Small intestine (tissue), 7 donors: ENCODE measurements around the gene RER1. TPM values are rescaled to one million over a fixed set of nuclear protein-coding genes. Genes with fewer than 3 reads are reported as not detected.

Experiments
- DNase-seq, 2 donors: peaks; one replicate each; pipeline versions ENCODE4 v3.0.0 to v3.0.0-alpha.2; 2013
- FAIRE-seq: peaks from 2 replicates; lab custom pipeline; 2012; peaks lifted over from hg19 to GRCh38; lab: Jason Lieb, UNC
- H3K27ac ChIP-seq, 3 donors: one replicate each; pipeline ENCODE4 v1.5.1; 2013; ENCODE audit warnings: low read length in 2 of 3, mild to moderate bottlenecking in 2 of 3, control low read depth in 1 of 3, inconsistent platforms in 1 of 3, low read depth in 1 of 3, moderate library complexity in 1 of 3
- H3K27me3 ChIP-seq, 3 donors: one replicate each; pipeline ENCODE4 v1.6.1; 2013; ENCODE audit warnings: low read length in 3 of 3, inconsistent platforms in 1 of 3; ENCODE audit not compliant: control insufficient read depth in 3 of 3, insufficient read depth in 3 of 3
- H3K36me3 ChIP-seq, 3 donors: one replicate each; pipeline ENCODE4 v1.6.1; 2013; ENCODE audit warnings: low read length in 3 of 3, inconsistent platforms in 1 of 3, low read depth in 1 of 3, mild to moderate bottlenecking in 1 of 3, moderate library complexity in 1 of 3; ENCODE audit not compliant: control insufficient read depth in 3 of 3, insufficient read depth in 2 of 3
- H3K4me1 ChIP-seq, 3 donors: one replicate each; pipeline ENCODE4 v1.6.1; 2013; ENCODE audit warnings: low read length in 2 of 3, inconsistent platforms in 1 of 3, low read depth in 1 of 3, mild to moderate bottlenecking in 1 of 3, moderate library complexity in 1 of 3; ENCODE audit not compliant: control insufficient read depth in 3 of 3, insufficient read depth in 2 of 3
- H3K4me3 ChIP-seq, 3 donors: one replicate each; pipeline ENCODE4 v1.5.1; 2013; ENCODE audit warnings: low read length in 3 of 3, control low read depth in 1 of 3, inconsistent platforms in 1 of 3, low read depth in 1 of 3, mild to moderate bottlenecking in 1 of 3, moderate library complexity in 1 of 3
- H3K9me3 ChIP-seq, 2 donors: one replicate each; pipeline ENCODE4 v1.6.1; 2013; ENCODE audit warnings: low read depth in 1 of 2, low read length in 1 of 2; ENCODE audit not compliant: control insufficient read depth in 2 of 2, insufficient read depth in 1 of 2
- WGBS, 3 donors: extraction: QIAGEN DNeasy Blood & Tissue Kit; methylation state at CpG; one replicate each; pipeline ENCODE4 v1.1.7; 2013; 5-methylcytosine and 5-hydroxymethylcytosine counted together
- polyA plus RNA-seq, 4 donors: library from polyadenylated mRNA; stranded (reverse) in 3 of 4; unstranded in 1 of 4; fragments of 200-250 nt in 3 of 4; fragments of 120-200 nt in 1 of 4; gene quantifications; one replicate each; pipeline versions ENCODE4 v1.2.1 to v1.2.3, GENCODE V29; 2013
- donor health status: healthy with polysubstance abuse.
- donor health status: control.
- donor health status: control.
- donor health status: Bipolar disorder and iron deficiency.
- donor health status: healthy.

The RER1 gene
- polyA plus RNA-seq, 4 donors, result 70.0 to 140 (median 88.7) TPM

DNA sequence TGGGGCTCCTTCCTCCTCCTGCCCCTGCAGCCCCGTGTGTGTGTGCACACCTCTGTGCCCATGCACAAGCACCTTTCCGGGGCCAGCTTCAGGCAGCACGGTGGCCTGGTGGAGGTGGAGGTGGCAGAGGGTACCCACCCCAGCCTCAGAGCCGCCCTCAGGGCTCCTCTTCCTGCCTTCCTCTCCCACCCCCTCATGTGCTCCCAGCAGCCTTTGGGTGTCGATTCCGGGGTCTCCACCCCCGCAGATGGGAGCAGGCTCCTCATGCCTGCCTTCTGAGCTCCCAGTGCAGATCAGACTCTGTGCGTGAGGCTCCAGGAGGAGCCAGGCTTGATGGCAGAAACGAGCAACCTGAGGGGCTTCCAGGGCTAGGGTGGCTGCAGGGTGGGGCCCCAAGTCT is 55.2 kb downstream of the RER1 start:
- 45 to 55% (median 48%) methylated on average over 8 to 9 of the region's 9 CpGs for WGBS, 3 donors
- H3K4me3 ChIP-seq, result no peak overlapping the region
- DNase-seq (no peak), FAIRE-seq (no peak)
- no peaks in the 10 kb centered on the region for H3K4me1 ChIP-seq
- H3K36me3 ChIP-seq, result no peaks in the 10 kb centered on the region
- peaks cover 16 to 57% (median 23%) of the 10 kb centered on the region in 3 donors for H3K27me3 ChIP-seq
- H3K27ac ChIP-seq, result no peak overlapping the region
- no peaks in the 10 kb centered on the region for H3K9me3 ChIP-seq

DNA sequence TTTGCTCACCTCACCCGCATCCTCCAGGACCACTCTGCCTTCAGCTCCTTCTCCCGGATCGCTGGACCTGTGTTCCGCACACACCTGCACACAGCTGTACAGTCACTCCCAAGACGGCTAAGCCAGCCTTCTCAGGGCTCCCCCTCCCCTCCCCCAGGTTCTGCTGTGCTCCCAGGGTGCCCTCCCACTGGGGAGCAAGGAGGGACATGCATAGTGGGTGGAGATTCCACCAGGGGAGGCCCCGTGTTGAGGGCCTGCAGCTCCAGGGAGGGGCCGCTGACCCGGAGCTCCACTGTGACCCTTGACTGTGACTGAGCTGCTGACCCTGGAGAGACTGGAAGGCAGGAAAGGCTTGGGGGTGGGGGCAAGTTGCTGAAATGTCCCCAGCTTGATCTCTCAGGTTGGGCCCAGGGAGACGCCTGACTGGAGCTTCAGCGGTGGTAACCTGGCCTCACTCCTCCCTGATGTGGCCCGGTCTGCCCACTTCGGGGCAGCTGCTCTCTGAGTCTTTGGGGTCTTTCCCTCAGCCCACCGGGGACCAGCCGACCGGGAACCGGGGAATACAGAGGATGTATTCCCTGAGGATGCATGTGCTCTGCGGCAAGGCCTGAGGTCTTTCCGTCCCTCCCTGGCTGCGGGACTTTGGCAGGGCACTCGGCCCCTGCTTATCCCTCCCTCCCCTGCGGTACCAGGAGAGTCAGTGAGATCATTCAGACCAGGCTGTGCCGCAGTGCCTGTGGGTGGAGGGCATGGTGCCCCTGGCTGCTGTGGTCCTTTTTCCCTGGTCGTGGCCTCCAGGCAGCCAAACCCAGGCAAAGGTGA is 55.8 kb downstream of the RER1 start:
- 51 to 63% (median 59%) methylated on average over 23 of the region's 23 CpGs for WGBS, 3 donors
- no peak overlapping the region for H3K27ac ChIP-seq
- no peaks in the 10 kb centered on the region for H3K36me3 ChIP-seq
- no peaks in the 10 kb centered on the region for H3K9me3 ChIP-seq
- no peak for FAIRE-seq
- H3K4me1 ChIP-seq, result no peaks in the 10 kb centered on the region
- no peak overlapping the region for H3K4me3 ChIP-seq
- H3K27me3 ChIP-seq, result peaks cover 14 to 58% (median 23%) of the 10 kb centered on the region in 3 donors
- DNase-seq, result no peak

DNA sequence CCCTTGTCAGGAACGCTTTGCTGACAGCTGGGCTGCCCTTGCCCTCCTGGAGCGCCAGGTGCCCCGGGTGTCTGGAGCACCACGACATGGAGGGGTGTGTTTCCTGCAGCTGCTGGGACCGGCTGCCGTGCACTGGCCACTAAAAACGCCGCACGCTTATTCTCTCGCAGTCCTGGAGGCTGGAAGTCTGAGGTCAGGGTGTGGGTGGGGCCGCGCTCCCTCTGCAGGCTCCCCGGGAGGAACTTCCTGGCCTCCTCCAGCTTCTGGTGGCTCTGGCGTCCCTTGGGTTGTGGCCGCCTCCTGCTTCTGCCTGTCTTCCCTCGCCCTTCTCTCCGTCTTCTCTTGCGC is 56.4 kb downstream of the RER1 start:
- FAIRE-seq (no peak), DNase-seq (no peak)
- no peak overlapping the region for H3K27ac ChIP-seq
- H3K9me3 ChIP-seq, result no peaks in the 10 kb centered on the region
- peaks cover 10 to 54% (median 23%) of the 10 kb centered on the region in 3 donors for H3K27me3 ChIP-seq
- H3K4me3 ChIP-seq, result no peak overlapping the region
- no peaks in the 10 kb centered on the region for H3K4me1 ChIP-seq
- no peaks in the 10 kb centered on the region for H3K36me3 ChIP-seq
- 32 to 47% (median 33%) methylated on average over 17 to 18 of the region's 18 CpGs for WGBS, 3 donors

DNA sequence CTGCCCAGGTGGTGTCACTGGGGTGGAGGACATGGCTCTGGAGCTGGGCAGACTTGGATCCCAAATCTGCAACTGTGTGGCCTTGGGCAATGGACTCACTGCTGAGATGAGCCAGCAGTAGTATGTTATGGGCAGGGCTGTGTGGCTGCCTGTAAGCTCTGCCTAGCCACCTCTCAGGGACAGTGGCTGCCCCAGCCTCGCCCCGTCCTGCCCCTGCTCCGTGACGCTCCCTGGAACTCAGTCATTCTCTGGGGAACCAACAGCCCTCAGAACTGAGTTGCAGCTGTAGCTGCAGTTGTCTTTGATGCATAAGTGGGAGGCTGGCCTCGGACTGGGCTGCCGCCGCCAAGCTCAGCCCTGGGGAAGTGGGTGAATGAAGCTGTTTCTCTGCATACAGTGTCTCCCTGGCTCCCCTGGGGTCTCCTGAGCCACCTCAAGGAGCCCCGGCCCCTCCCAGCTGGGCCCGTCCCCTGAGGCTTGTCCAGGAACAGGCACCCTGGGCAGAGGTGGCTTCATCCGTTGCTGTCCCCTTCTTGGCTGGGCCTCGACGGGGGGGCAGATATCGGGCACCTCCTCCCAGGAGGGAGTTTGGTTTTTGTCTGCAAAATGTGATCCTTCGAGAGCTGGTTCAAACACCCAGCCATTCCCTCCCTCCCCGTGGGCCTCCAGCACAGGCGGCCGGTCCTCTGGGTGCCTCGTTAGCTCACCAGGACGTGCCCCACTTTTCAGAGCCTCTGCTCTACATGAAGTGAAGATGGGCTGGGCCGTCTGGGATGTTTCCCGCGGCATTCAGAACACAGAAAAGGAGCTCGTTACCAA is 58.2 kb downstream of the RER1 start:
- DNase-seq (no peak), FAIRE-seq (no peak)
- Histone ChIP-seq H3K27ac (no peak overlapping the region), H3K27me3 (peaks cover 5 to 42% (median 10%) of the 10 kb centered on the region in 3 donors), H3K4me1 (no peaks in the 10 kb centered on the region), H3K9me3 (no peaks in the 10 kb centered on the region), H3K36me3 (no peaks in the 10 kb centered on the region), H3K4me3 (no peak overlapping the region)
- WGBS, 3 donors, result 58 to 73% (median 72%) methylated on average over 23 of the region's 23 CpGs

DNA sequence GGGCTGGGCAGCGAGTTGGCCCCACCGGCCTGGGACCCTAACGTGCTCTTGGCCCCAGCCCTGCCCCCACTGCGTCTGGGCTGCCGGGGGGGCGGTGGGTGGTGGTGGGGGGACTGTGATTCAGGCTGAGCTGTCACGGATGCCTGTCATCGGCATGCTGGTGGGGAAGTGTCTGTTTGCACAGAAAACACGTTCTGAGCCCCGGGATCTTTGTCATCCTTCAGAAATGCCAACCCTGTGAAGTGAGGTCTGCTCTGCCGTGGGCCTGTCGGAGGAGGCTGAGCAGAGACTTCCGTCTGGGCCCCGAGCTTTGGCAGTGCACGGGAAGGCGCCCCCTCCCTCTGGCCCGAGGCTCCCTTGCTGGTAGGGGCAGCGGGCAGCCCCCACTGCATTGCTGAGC is 60.1 kb downstream of the RER1 start:
- FAIRE-seq, result no peak
- no peak for DNase-seq
- no peak overlapping the region for H3K27ac ChIP-seq
- peaks cover 0 to 26% (median 7%) of the 10 kb centered on the region in 3 donors for H3K27me3 ChIP-seq
- no peaks in the 10 kb centered on the region for H3K36me3 ChIP-seq
- no peak overlapping the region for H3K4me3 ChIP-seq
- H3K9me3 ChIP-seq, result no peaks in the 10 kb centered on the region
- 32 to 38% (median 36%) methylated on average over 18 of the region's 18 CpGs for WGBS, 3 donors
- H3K4me1 ChIP-seq, result no peaks in the 10 kb centered on the region

DNA sequence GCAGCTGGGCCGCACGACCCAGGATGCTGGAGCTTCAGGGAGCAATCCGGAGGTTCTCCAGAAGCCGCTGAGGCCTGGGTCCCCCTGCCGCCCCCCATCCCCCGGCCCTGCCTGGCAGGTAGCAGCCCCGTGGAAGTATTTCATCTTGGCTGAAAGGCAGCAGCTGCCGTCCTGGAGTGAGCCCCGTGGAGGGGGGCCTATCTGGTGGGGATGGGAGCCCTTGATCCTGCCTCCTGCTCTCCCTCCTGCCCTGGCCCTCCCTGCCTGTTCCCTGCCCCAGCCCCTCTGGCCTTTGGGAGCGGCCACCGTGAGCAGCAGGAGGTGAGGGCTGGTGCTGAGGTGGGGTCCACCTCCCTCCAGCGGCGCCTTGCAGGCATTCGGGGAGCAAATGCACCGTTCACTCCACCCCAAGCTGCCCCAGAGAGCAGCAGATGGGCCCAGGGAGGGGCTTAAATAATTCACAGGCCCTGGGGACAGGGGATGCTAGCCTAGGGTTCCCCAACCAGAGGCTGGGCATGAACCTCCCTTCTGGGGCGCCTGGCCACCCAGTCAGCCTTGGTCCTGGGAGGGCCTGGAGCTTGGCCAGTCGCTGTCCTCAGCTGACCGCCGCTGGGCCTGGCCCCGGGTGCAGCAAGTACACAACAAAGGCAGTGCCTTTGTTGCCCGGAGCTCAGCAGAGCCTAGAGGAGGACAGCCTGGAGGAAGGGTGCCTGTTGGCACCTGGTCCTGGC is 60.7 kb downstream of the RER1 start:
- peaks cover 0 to 20% (median 7%) of the 10 kb centered on the region in 3 donors for H3K27me3 ChIP-seq
- WGBS, 3 donors, result 55 to 58% (median 57%) methylated on average over 19 to 21 of the region's 21 CpGs
- FAIRE-seq, result no peak
- no peak overlapping the region for H3K27ac ChIP-seq
- no peak overlapping the region for H3K4me3 ChIP-seq
- no peak for DNase-seq
- H3K4me1 ChIP-seq, result no peaks in the 10 kb centered on the region
- no peaks in the 10 kb centered on the region for H3K9me3 ChIP-seq
- no peaks in the 10 kb centered on the region for H3K36me3 ChIP-seq

DNA sequence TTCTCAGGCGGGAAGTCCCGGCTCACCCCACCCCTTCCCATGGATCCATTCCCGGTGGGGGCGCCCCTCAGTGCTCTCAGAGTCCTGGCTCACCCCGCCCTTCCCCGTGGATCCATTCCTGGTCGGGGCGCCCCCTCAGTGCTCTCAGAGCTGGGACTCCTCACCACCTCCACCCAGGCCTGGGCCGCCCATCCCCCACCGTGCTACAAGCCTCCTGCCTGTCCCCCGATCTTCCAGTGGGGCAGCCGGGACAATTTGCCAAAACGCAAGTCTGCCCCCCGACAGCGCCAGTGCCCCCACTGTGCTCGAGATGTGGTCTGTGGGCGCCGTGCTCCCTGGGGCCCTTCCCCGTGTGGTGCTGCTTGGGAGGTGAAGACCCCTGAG is 61.3 kb downstream of the RER1 start:
- Histone ChIP-seq H3K4me3 (no peak overlapping the region), H3K9me3 (no peaks in the 10 kb centered on the region), H3K27me3 (peaks cover 0 to 15% (median 5%) of the 10 kb centered on the region in 3 donors), H3K36me3 (no peaks in the 10 kb centered on the region), H3K27ac (no peak overlapping the region), H3K4me1 (no peaks in the 10 kb centered on the region)
- 74 to 77% (median 74%) methylated on average over 18 to 19 of the region's 19 CpGs for WGBS, 3 donors
- DNase-seq (no peak), FAIRE-seq (no peak)

DNA sequence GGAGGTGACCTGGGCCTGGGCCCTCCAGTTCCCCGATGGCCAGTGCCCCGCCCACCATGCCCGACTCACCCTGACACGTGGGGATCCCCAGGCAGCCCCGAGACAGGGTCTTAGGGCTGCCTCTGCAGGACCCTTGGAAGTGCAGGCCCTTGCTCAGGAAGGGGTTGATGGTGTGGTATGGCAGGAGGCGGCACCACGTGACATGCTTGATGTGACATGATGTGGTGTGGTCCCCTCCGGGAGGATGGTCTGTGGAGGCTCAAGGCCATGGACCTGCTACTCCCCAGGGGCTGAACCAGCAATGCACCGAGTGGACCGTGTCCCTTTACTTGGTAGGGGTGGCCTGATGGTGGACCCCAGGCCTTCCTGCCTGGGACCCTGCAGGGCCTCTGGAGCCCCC is 62.6 kb downstream of the RER1 start:
- H3K4me1 ChIP-seq, result no peaks in the 10 kb centered on the region
- 69 to 79% (median 73%) methylated on average over 9 to 10 of the region's 10 CpGs for WGBS, 3 donors
- no peak overlapping the region for H3K27ac ChIP-seq
- no peaks in the 10 kb centered on the region for H3K36me3 ChIP-seq
- H3K27me3 ChIP-seq, result peaks cover 0 to 10% (median 3%) of the 10 kb centered on the region in 3 donors
- DNase-seq (no peak), FAIRE-seq (no peak)
- H3K4me3 ChIP-seq, result no peak overlapping the region
- H3K9me3 ChIP-seq, result no peaks in the 10 kb centered on the region
